ENCODE measurements around the gene EDN1.

GRCh38 chr6:12335131-12335527, 45.0 kb downstream of the EDN1 start:
- no peak for TF ChIP-seq CTCF (IDR thresholded peaks at IDR 0.05; ENCODE audit: insufficient read depth, low read depth, low read length)
- TF ChIP-seq EZH2 (IDR thresholded peaks at IDR 0.05; ENCODE audit: insufficient read depth, low read length) = no peak

Data from astrocyte (in vitro differentiated cells and primary cell).